ENCODE results near the gene GYPB.
"Not testable (repeated sequence)": the region's sequence is repeated elsewhere in the genome, so short reads cannot be mapped to it uniquely, and the experiment has no call there.

DNA sequence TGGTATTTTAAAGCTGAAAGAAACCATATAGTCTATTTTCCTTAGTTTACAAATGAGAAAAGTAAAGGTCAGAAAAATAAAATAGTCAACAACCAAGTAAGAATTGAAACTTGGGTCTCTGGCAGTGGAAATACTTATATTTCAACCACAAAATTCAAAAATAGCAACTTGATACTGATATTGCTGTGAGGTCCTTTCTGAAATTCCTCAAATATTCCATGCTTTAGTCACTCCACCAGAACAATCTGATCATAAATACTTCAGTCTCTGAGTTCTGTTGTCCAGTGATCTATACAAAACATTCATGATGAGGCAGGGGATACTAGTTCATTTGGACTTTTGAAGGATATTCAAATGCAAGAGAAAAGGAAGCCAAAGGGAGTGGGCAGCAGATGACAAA is 25.8 kb upstream of the GYPB start:
- TF ChIP-seq, protein P1, sequence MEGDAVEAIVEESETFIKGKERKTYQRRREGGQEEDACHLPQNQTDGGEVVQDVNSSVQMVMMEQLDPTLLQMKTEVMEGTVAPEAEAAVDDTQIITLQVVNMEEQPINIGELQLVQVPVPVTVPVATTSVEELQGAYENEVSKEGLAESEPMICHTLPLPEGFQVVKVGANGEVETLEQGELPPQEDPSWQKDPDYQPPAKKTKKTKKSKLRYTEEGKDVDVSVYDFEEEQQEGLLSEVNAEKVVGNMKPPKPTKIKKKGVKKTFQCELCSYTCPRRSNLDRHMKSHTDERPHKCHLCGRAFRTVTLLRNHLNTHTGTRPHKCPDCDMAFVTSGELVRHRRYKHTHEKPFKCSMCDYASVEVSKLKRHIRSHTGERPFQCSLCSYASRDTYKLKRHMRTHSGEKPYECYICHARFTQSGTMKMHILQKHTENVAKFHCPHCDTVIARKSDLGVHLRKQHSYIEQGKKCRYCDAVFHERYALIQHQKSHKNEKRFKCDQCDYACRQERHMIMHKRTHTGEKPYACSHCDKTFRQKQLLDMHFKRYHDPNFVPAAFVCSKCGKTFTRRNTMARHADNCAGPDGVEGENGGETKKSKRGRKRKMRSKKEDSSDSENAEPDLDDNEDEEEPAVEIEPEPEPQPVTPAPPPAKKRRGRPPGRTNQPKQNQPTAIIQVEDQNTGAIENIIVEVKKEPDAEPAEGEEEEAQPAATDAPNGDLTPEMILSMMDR (IDR thresholded peaks at IDR 0.05; ENCODE audit: poor library complexity), result not testable (repeated sequence)
- TF ChIP-seq EZH2phosphoT487 (IDR thresholded peaks at IDR 0.05; ENCODE audit: low read depth, severe bottlenecking, unreplicated experiment), result not testable (repeated sequence)

Measured in hepatocyte (in vitro differentiated cells).